Endothelial cell of umbilical vein (primary cell): ENCODE data around the gene CHN2. TPM values are rescaled to one million over a fixed set of nuclear protein-coding genes. Genes with fewer than 3 reads are reported as not detected.

ENCODE experiments used
- Bru-seq: library from RNA; stranded (reverse); fragments of 400-500 nt; gene quantifications from one replicate; lab custom pipeline; 2021; lab: Mats Ljungman, UMichigan
- BruChase-seq, 2 experiments: library from RNA; stranded (reverse); fragments of 400-500 nt; gene quantifications; one replicate each; lab custom pipeline; 2021; lab: Mats Ljungman, UMichigan
- BruUV-seq: library from RNA; stranded (reverse); fragments of 400-500 nt; replicated peaks from 2 replicates; lab custom pipeline; 2021; lab: Mats Ljungman, UMichigan
- CTCF ChIA-PET: fragments of 300-600, 350-600 bp; sonication (Branson Sonifier 250); formaldehyde crosslinking; loops from one replicate; lab custom pipeline; 2021; ENCODE audit warnings: antibody characterized with exemption, inconsistent platforms; lab: Charles Lee
- POLR2A ChIA-PET: fragments of 300-600, 350-600 bp; sonication (Branson Sonifier 250); formaldehyde crosslinking; loops from one replicate; lab custom pipeline; 2021; ENCODE audit warnings: antibody characterized with exemption, inconsistent platforms; lab: Charles Lee
- DNase-seq: peaks from one replicate; pipeline ENCODE4 v3.0.0-alpha.2; 2011; ENCODE audit warnings: low read depth, low spot score
- FAIRE-seq: peaks from 2 replicates; lab custom pipeline; 2011; peaks lifted over from hg19 to GRCh38; lab: Jason Lieb, UNC
- H2AFZ ChIP-seq: 2 replicates; pipeline ENCODE4 v1.6.0; 2012; ENCODE audit warnings: low read depth, low read length, control low read depth, inconsistent platforms
- H3K27ac ChIP-seq: 2 replicates; pipeline ENCODE4 v1.5.1; 2011; ENCODE audit warnings: low read depth, mild to moderate bottlenecking, control low read depth, low read length, moderate library complexity; ENCODE audit not compliant: insufficient read depth
- H3K27me3 ChIP-seq, 2 experiments: 2 replicates each; pipeline versions ENCODE4 v1.6.0 to v1.6.1; 2011; ENCODE audit warnings: low read length in 2 of 2, mixed read lengths in 1 of 2; ENCODE audit not compliant: control insufficient read depth in 2 of 2, insufficient read depth in 2 of 2
- H3K36me3 ChIP-seq, 2 experiments: 2 replicates in 1 of 2; 3 replicates in 1 of 2; pipeline ENCODE4 v1.5.1; 2011; ENCODE audit warnings: low read length in 2 of 2, mild to moderate bottlenecking in 1 of 2, moderate library complexity in 1 of 2; ENCODE audit not compliant: control insufficient read depth in 2 of 2, insufficient read depth in 2 of 2; ENCODE audit errors: extremely low read depth in 1 of 2
- H3K4me1 ChIP-seq: 3 replicates; pipeline ENCODE4 v1.5.1; 2011; ENCODE audit warnings: mild to moderate bottlenecking, low read length; ENCODE audit not compliant: control insufficient read depth, insufficient read depth; ENCODE audit errors: extremely low read depth
- H3K4me2 ChIP-seq: 2 replicates; pipeline ENCODE4 v1.6.1; 2011; ENCODE audit warnings: low read length, control low read depth, mixed read lengths; ENCODE audit not compliant: insufficient read depth
- H3K4me3 ChIP-seq, 3 experiments: fragments of 200-600 bp in 1 of 3; sonication (generic), shearing (Covaris generic) in 1 of 3; replicated peaks in 1 of 3; 2 replicates each; pipeline ENCODE4 v1.5.1; 2011 to 2016; ENCODE audit warnings: control low read depth in 3 of 3, low read length in 3 of 3, mild to moderate bottlenecking in 2 of 3, inconsistent platforms in 1 of 3, low read depth in 1 of 3, moderate library complexity in 1 of 3; ENCODE audit not compliant: insufficient read depth in 1 of 3
- H3K79me2 ChIP-seq: 2 replicates; pipeline ENCODE4 v1.6.0; 2012; ENCODE audit warnings: low read length, inconsistent platforms; ENCODE audit not compliant: control insufficient read depth, insufficient read depth
- H3K9ac ChIP-seq: replicated peaks from 2 replicates; pipeline ENCODE3; 2011; ENCODE audit warnings: low read length, control low read depth; ENCODE audit not compliant: insufficient read depth; ENCODE audit errors: extremely low read depth
- H3K9me1 ChIP-seq: replicated peaks from 3 replicates; pipeline ENCODE4 v1.6.0; 2011; ENCODE audit warnings: mild to moderate bottlenecking, low read length; ENCODE audit not compliant: control insufficient read depth, insufficient read depth; ENCODE audit errors: extremely low read depth
- H3K9me3 ChIP-seq: replicated peaks from 2 replicates; pipeline ENCODE4 v1.5.1; 2012; ENCODE audit warnings: low read length, inconsistent platforms; ENCODE audit not compliant: control insufficient read depth, insufficient read depth
- H4K20me1 ChIP-seq: replicated peaks from 2 replicates; pipeline ENCODE3; 2011; ENCODE audit warnings: mild to moderate bottlenecking, low read length; ENCODE audit not compliant: control insufficient read depth, insufficient read depth; ENCODE audit errors: extremely low read depth
- EZH2 ChIP-seq: IDR thresholded peaks from 2 replicates; pipeline ENCODE4 v1.6.1; 2012; ENCODE audit warnings: borderline replicate concordance, low read depth, mild to moderate bottlenecking, moderate library complexity, low read length, inconsistent platforms; ENCODE audit not compliant: severe bottlenecking
- JUN ChIP-seq: IDR thresholded peaks from 2 replicates; pipeline ENCODE4 v1.6.1; 2011; ENCODE audit warnings: borderline replicate concordance, low read depth; ENCODE audit not compliant: insufficient read length, insufficient read depth
- POLR2A ChIP-seq: IDR thresholded peaks from 2 replicates; pipeline ENCODE4 v1.6.1; 2012; ENCODE audit warnings: low read depth, mild to moderate bottlenecking, control low read depth, low read length
- POLR2AphosphoS5 ChIP-seq: IDR thresholded peaks from 2 replicates; pipeline ENCODE4 v1.6.1; 2012; ENCODE audit warnings: low read depth, mild to moderate bottlenecking, control low read depth, low read length, moderate library complexity; ENCODE audit not compliant: insufficient read depth
- dilution Hi-C: fragments of 300-500 bp; cut with MboI; formaldehyde crosslinking; loops from one replicate; pipeline ENCODE4 v1.15.0; 2019; ENCODE audit warnings: low sequenced_read_pairs; ENCODE audit not compliant: extremely low pct_ligation_motif_present
- intact Hi-C: fragments of 100-400 bp; cut with micrococcal nuclease; formaldehyde crosslinking; loops from one replicate; pipeline ENCODE4 v1.10.0; 2022
- long read RNA-seq: library from polyadenylated mRNA; stranded (forward); transcript quantifications from one replicate; pipeline ENCODE4 v2.0.0, GENCODE V29; 2021
- polyA minus RNA-seq, 3 experiments: library from RNA; depleted of rRNA, polyadenylated mRNA; stranded (reverse); fragments of >200 nt; gene quantifications; 1 replicate in 1 of 3; 2 replicates in 2 of 3; pipeline ENCODE4 v1.2.3, GENCODE V29; 2011
- polyA plus RNA-seq, 4 experiments: library from polyadenylated mRNA; depleted of rRNA in 3 of 4; stranded (reverse) in 3 of 4; unstranded in 1 of 4; fragments of >200 nt; gene quantifications; 2 replicates each; pipeline versions ENCODE4 v1.2.1 to v1.2.3, GENCODE V29; 2011 to 2012; ENCODE audit warnings: missing spikeins in 1 of 4
- total RNA-seq: library from RNA; stranded (reverse); gene quantifications from 2 replicates; pipeline ENCODE4 v1.2.3, GENCODE V29; 2021
- TF ChIP-seq, protein P1 (sequence below), 2 donors: IDR thresholded peaks; 1 replicate in 1 of 2; 2 replicates in 1 of 2; pipeline ENCODE4 v1.5.1; 2011; ENCODE audit warnings: low read length in 2 of 2, mild to moderate bottlenecking in 2 of 2, moderate library complexity in 2 of 2, control low read depth in 1 of 2, inconsistent platforms in 1 of 2, low read depth in 1 of 2; ENCODE audit not compliant: insufficient read depth in 1 of 2; ENCODE audit errors: extremely low read depth in 1 of 2
- TF ChIP-seq, protein P2 (sequence below): IDR thresholded peaks from 2 replicates; pipeline ENCODE4 v1.6.1; 2011; ENCODE audit not compliant: insufficient read depth, insufficient read length

CHN2 gene
- total RNA-seq (3.2 and 5.0 TPM in 2 replicates), polyA plus RNA-seq (0.56 and 1.4 TPM in 2 replicates), polyA minus RNA-seq (3.3 and 6.3 TPM in 2 replicates), Bru-seq, nascent RNA (percentile 39 among the genes with signal in this experiment), BruChase-seq, experiment 1, labeled RNA remaining after a 6-hour chase (percentile 25 among the genes with signal in this experiment), BruChase-seq, experiment 2, labeled RNA remaining after a 2-hour chase (percentile 36 among the genes with signal in this experiment)
- polyA plus RNA-seq (2011; cell fraction: cytosol; rRNA removed): 0.92 TPM in 2 replicates
- 1.8 and 1.9 TPM in 2 replicates for polyA plus RNA-seq (2011; cell fraction: nucleus; rRNA removed)
- 0.91 and 0.99 TPM in 2 replicates for polyA plus RNA-seq (2012)
- 1.9 TPM for polyA minus RNA-seq (2011; cell fraction: cytosol; rRNA and poly(A)+ RNA removed)
- 5.4 and 5.6 TPM in 2 replicates for polyA minus RNA-seq (2011; cell fraction: nucleus; rRNA and poly(A)+ RNA removed)
- long read RNA-seq, partial matches to known transcripts: 0 of 1 reads
- long read RNA-seq, other reads (novel, unspliced or antisense): 0 of 1 reads

DNA sequence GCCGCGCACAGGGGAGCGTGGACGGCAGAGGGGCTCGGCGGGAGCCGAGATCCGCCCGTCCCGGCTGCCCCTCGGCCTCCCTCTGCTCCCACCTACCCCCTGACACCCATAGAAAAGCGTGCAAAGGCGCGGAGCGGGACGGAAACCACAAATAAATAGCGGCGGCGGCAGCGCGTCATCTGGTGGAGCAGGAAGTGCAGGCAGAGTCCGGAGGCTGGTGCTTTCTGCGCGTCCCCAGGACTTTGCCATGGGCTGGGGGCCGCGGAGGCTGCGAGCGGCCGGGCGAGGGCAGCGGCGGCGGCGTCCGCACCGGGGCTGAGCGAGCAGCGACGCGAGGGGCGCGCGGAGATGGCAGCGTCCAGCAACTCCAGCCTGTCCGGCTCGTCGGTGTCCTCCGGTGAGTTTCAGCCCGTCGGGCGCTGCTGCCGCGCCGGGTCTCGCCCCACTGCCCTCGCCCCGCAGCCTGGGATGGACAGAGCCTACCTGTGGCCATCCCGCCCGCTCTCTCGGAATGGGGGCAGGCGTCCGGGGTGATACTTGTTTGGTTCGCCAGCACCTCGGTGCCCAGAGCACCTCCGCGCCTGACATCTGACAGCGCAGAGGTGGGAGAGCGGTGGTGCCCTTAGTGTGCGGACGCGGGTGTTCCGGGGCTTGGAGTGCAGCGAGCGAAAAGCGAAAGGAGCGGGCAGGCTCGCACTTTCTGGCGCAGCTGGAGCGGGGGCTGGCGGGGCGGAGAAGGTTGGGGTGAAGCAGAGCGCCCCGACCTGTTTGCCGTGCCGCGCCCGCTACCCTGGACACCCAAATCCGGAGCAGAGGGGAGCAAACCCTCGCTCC is at the start of gene CHN2:
Gene CHN2 (plus strand): TSS at position 182 of the 834 bp plus-strand sequence.
- peak; percentile 42 for DNase-seq
- CTCF ChIA-PET: interaction anchor here (0.6 to 2.4 kb wide), 7 partner anchors 61 to 273 kb away, joined by 3 to 8 read pairs (median 4); no protein-coding TSS in a partner anchor
- POLR2A ChIA-PET: interaction anchor here (0.7 kb wide), 1 partner anchor 16 kb away, joined by 3 read pairs; no protein-coding TSS in a partner anchor

More for the DNA sequence above, at the start of gene CHN2:
- FAIRE-seq: peak; percentile 40
- dilution Hi-C loops (no loop called here), intact Hi-C loops (loop anchor here (1.0 to 2.0 kb wide), 4 partner anchors 70 to 268 kb away; no protein-coding TSS in a partner anchor)
- no peak within 1 kb of the TSS for H3K27ac ChIP-seq
- no peaks in the 10 kb centered on the region for H3K79me2 ChIP-seq
- H3K27me3 ChIP-seq: peaks cover 18 to 33% of the 10 kb centered on the region in 2 experiments
- no peaks in the 10 kb centered on the region for H4K20me1 ChIP-seq
- peak within 1 kb of the TSS; percentile 76 for H2AFZ ChIP-seq
- no peaks in the 10 kb centered on the region for H3K9me3 ChIP-seq
- H3K4me2 ChIP-seq: peak within 1 kb of the TSS; percentile 87
- H3K9me1 ChIP-seq: no peaks in the 10 kb centered on the region
- H3K9ac ChIP-seq: peak within 1 kb of the TSS; percentile 49
- H3K4me3 ChIP-seq: peak within 1 kb of the TSS; percentile 72 to 88 (median 74)
- TF ChIP-seq EZH2: peak; percentile 46
- TF ChIP-seq JUN: no peak
- TF ChIP-seq, protein P1, sequence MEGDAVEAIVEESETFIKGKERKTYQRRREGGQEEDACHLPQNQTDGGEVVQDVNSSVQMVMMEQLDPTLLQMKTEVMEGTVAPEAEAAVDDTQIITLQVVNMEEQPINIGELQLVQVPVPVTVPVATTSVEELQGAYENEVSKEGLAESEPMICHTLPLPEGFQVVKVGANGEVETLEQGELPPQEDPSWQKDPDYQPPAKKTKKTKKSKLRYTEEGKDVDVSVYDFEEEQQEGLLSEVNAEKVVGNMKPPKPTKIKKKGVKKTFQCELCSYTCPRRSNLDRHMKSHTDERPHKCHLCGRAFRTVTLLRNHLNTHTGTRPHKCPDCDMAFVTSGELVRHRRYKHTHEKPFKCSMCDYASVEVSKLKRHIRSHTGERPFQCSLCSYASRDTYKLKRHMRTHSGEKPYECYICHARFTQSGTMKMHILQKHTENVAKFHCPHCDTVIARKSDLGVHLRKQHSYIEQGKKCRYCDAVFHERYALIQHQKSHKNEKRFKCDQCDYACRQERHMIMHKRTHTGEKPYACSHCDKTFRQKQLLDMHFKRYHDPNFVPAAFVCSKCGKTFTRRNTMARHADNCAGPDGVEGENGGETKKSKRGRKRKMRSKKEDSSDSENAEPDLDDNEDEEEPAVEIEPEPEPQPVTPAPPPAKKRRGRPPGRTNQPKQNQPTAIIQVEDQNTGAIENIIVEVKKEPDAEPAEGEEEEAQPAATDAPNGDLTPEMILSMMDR (IDR thresholded peaks at IDR 0.05; ENCODE audit: extremely low read depth in 1 of 2, insufficient read depth in 1 of 2, low read depth in 1 of 2, low read length in 2 of 2): no peak
- TF ChIP-seq POLR2AphosphoS5: no peak
- TF ChIP-seq, protein P2, sequence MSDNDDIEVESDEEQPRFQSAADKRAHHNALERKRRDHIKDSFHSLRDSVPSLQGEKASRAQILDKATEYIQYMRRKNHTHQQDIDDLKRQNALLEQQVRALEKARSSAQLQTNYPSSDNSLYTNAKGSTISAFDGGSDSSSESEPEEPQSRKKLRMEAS: no peak
- no peak for TF ChIP-seq POLR2A
- no peaks in the 10 kb centered on the region for H3K36me3 ChIP-seq
- peaks cover 8% of the 10 kb centered on the region for H3K4me1 ChIP-seq
- BruUV-seq: no TSS peak
